HCT116 (cell line): Measurements from ENCODE around the gene IFI27L2. TPM values are rescaled to one million over a fixed set of nuclear protein-coding genes. Genes with fewer than 3 reads are reported as not detected.

Experiments
- ATAC-seq: fragments of 200-7000 bp; cut with Tn5 transposase; 2 replicates; pipeline ENCODE4 v1.9.1; 2020; ENCODE audit warnings: mild to moderate bottlenecking, moderate library complexity
- BruUV-seq: library from RNA; stranded (reverse); fragments of 400-500 nt; replicated peaks from 2 replicates; lab custom pipeline; 2021; lab: Mats Ljungman, UMichigan
- CTCF ChIA-PET: fragments of 300-600 bp; sonication (Branson Sonifier 250); formaldehyde crosslinking; loops from one replicate; lab custom pipeline; 2021; ENCODE audit warnings: antibody characterized with exemption; lab: Charles Lee
- POLR2A ChIA-PET: fragments of 300-600, 350-600 bp; sonication (Branson Sonifier 250); formaldehyde crosslinking; loops from one replicate; lab custom pipeline; 2021; ENCODE audit warnings: antibody characterized with exemption; lab: Charles Lee
- RAD21 ChIA-PET, 2 experiments: fragments of 300-600 bp; sonication (Branson Sonifier 250); formaldehyde crosslinking; loops; one replicate each; lab custom pipeline; 2023; ENCODE audit warnings: low total read pairs in 2 of 2; ENCODE audit not compliant: uncharacterized antibody in 2 of 2, unreplicated experiment in 2 of 2, low non-redundant PET in 1 of 2; lab: Charles Lee
- DNase-seq: peaks from one replicate; pipeline ENCODE4 v3.0.0-alpha.2; 2010; ENCODE audit warnings: low read depth, low spot score
- H2AFZ ChIP-seq: fragments of 200-600 bp; shearing (Covaris generic), sonication (generic); 2 replicates; pipeline ENCODE4 v1.6.1; 2017; ENCODE audit warnings: low read depth, mixed run types, mixed read lengths, antibody characterized with exemption, low read length; ENCODE audit not compliant: poor library complexity, severe bottlenecking
- H3K27ac ChIP-seq: 2 replicates; pipeline ENCODE4 v1.5.1; 2012; ENCODE audit warnings: low read depth, low read length
- H3K27me3 ChIP-seq: fragments of 200-600 bp; sonication (generic); 2 replicates; pipeline ENCODE4 v1.6.1; 2016; ENCODE audit warnings: mixed run types, low read length, mixed read lengths; ENCODE audit not compliant: insufficient read depth
- H3K36me3 ChIP-seq, 2 experiments: fragments of 200-500 bp in 1 of 2; fragments of 200-600 bp in 1 of 2; sonication (Bioruptor generic) in 1 of 2; sonication (generic) in 1 of 2; 2 replicates each; pipeline versions ENCODE4 v1.5.1 to v1.6.1; 2014 to 2016; ENCODE audit warnings: low read length in 2 of 2, inconsistent platforms in 1 of 2, mixed read lengths in 1 of 2, mixed run types in 1 of 2; ENCODE audit not compliant: insufficient read depth in 2 of 2, control insufficient read depth in 1 of 2
- H3K4me1 ChIP-seq, 2 experiments: fragments of 200-600 bp in 1 of 2; sonication (generic) in 1 of 2; 2 replicates each; pipeline versions ENCODE4 v1.5.1 to v1.6.1; 2012 to 2017; ENCODE audit warnings: low read length in 2 of 2, inconsistent platforms in 1 of 2, mild to moderate bottlenecking in 1 of 2, mixed read lengths in 1 of 2, mixed run types in 1 of 2, moderate library complexity in 1 of 2; ENCODE audit not compliant: insufficient read depth in 2 of 2, control insufficient read depth in 1 of 2
- H3K4me2 ChIP-seq: fragments of 200-600 bp; sonication (generic); 2 replicates; pipeline ENCODE4 v1.6.1; 2017; ENCODE audit warnings: mixed run types, low read length, mixed read lengths
- H3K4me3 ChIP-seq, 2 experiments: fragments of 200-600 bp in 1 of 2; sonication (generic) in 1 of 2; replicated peaks in 1 of 2; 2 replicates each; pipeline ENCODE4 v1.5.1; 2011 to 2016; ENCODE audit warnings: low read length in 2 of 2, control low read depth in 1 of 2, low read depth in 1 of 2, mild to moderate bottlenecking in 1 of 2, mixed read lengths in 1 of 2, mixed run types in 1 of 2
- H3K79me2 ChIP-seq: fragments of 200-600 bp; sonication (generic); 2 replicates; pipeline ENCODE4 v1.6.1; 2017; ENCODE audit warnings: mild to moderate bottlenecking, mixed run types, low read length, moderate library complexity, mixed read lengths; ENCODE audit not compliant: insufficient read depth
- H3K9ac ChIP-seq: fragments of 200-600 bp; sonication (generic); 2 replicates; pipeline ENCODE4 v1.6.1; 2016; ENCODE audit warnings: low read length, mixed read lengths
- H3K9me2 ChIP-seq: fragments of 200-600 bp; sonication (generic), shearing (Covaris generic); 2 replicates; pipeline ENCODE4 v1.6.1; 2017; ENCODE audit warnings: mixed run types, mild to moderate bottlenecking, moderate library complexity; ENCODE audit not compliant: insufficient read depth
- H3K9me3 ChIP-seq, 2 experiments: fragments of 200-500 bp in 1 of 2; fragments of 200-600 bp in 1 of 2; sonication (Bioruptor generic) in 1 of 2; sonication (generic) in 1 of 2; 2 replicates each; pipeline ENCODE4 v1.6.1; 2014 to 2017; ENCODE audit warnings: low read length in 2 of 2, mixed read lengths in 2 of 2, inconsistent platforms in 1 of 2, low read depth in 1 of 2, mild to moderate bottlenecking in 1 of 2, mixed run types in 1 of 2, moderate library complexity in 1 of 2; ENCODE audit not compliant: control insufficient read depth in 1 of 2, insufficient read depth in 1 of 2
- H4K20me1 ChIP-seq: fragments of 200-600 bp; sonication (generic), shearing (Covaris generic); 2 replicates; pipeline ENCODE4 v1.6.1; 2017; ENCODE audit warnings: mixed run types, mild to moderate bottlenecking, moderate library complexity; ENCODE audit not compliant: insufficient read depth
- CBX3 ChIP-seq: IDR thresholded peaks from 2 replicates; pipeline ENCODE4 v1.6.1; 2012; ENCODE audit warnings: low read depth
- CEBPB ChIP-seq: IDR thresholded peaks from 2 replicates; pipeline ENCODE4 v1.6.1; 2012; ENCODE audit warnings: low read depth
- EGR1 ChIP-seq: IDR thresholded peaks from 2 replicates; pipeline ENCODE4 v1.6.1; 2012; ENCODE audit warnings: low read depth
- intact Hi-C: fragments of 100-400 bp; cut with micrococcal nuclease; formaldehyde crosslinking; loops from 2 replicates; pipeline ENCODE4 v1.10.0; 2022
- total RNA-seq: library from RNA; stranded (reverse); gene quantifications from one replicate; pipeline ENCODE4 v1.2.1, GENCODE V29; 2021; ENCODE audit not compliant: unreplicated experiment

The IFI27L2 gene
- total RNA-seq, 1 experiment from 2014 or later = 42.9 TPM

GRCh38 chr14:94161981-94162380 is 32.6 kb upstream of the IFI27L2 start:
- Histone ChIP-seq H3K4me3 (no peak overlapping the region), H4K20me1 (no peaks in the 10 kb centered on the region), H3K27me3 (no peaks in the 10 kb centered on the region), H3K36me3 (no peaks in the 10 kb centered on the region), H3K9ac (no peak overlapping the region), H2AFZ (no peak overlapping the region), H3K9me2 (no peaks in the 10 kb centered on the region), H3K9me3 (no peaks in the 10 kb centered on the region), H3K4me2 (no peak overlapping the region), H3K79me2 (no peaks in the 10 kb centered on the region), H3K4me1 (no peaks in the 10 kb centered on the region), H3K27ac (no peak overlapping the region)
- TF ChIP-seq EGR1 (no peak), CBX3 (no peak)
- ChIA-PET RAD21 (no interaction called here), CTCF (interaction anchor here (0.9 kb wide), 1 partner anchor 324 kb away, joined by 3 read pairs; no protein-coding TSS in a partner anchor), POLR2A (no interaction called here)
- ATAC-seq (no peak), DNase-seq (no peak)
- intact Hi-C loops = no loop called here
- BruUV-seq = no TSS peak

GRCh38 chr14:94161058-94161457 is 31.7 kb upstream of the IFI27L2 start:
- no peaks in the 10 kb centered on the region for H3K4me1 ChIP-seq
- H3K36me3 ChIP-seq = no peaks in the 10 kb centered on the region
- no peak for TF ChIP-seq CEBPB
- H3K27ac ChIP-seq = no peak overlapping the region
- no peaks in the 10 kb centered on the region for H4K20me1 ChIP-seq
- H3K4me3 ChIP-seq = no peak overlapping the region
- intact Hi-C loops = no loop called here
- no peak overlapping the region for H2AFZ ChIP-seq
- H3K4me2 ChIP-seq = no peak overlapping the region
- no peak overlapping the region for H3K9ac ChIP-seq
- H3K9me2 ChIP-seq = no peaks in the 10 kb centered on the region
- ChIA-PET RAD21 (no interaction called here), CTCF (no interaction called here), POLR2A (no interaction called here)
- H3K79me2 ChIP-seq = no peaks in the 10 kb centered on the region
- no peaks in the 10 kb centered on the region for H3K27me3 ChIP-seq
- ATAC-seq (no peak), DNase-seq (no peak)
- no TSS peak for BruUV-seq
- no peaks in the 10 kb centered on the region for H3K9me3 ChIP-seq
